ENCODE measurements around the gene PDXK.
A peak's percentile ranks its signal among the peaks of the same experiment; 100 is the strongest.

The PDXK gene

GRCh38 chr21:43717166-43717853 is 1.6 kb upstream of the PDXK start:
- no peak for TF ChIP-seq ZNF565 (CRISPR knock-in tag; conservative IDR thresholded peaks at IDR 0.05; ENCODE audit: low read depth)
- no peak for TF ChIP-seq TSHZ2 (CRISPR knock-in tag; IDR thresholded peaks at IDR 0.05)
- TF ChIP-seq CREB5 (CRISPR knock-in tag; IDR thresholded peaks at IDR 0.05; ENCODE audit: low read depth), result no peak
- TF ChIP-seq ZNF70 (CRISPR knock-in tag; IDR thresholded peaks at IDR 0.05), result no peak
- TF ChIP-seq OSR1 (CRISPR knock-in tag; IDR thresholded peaks at IDR 0.05), result no peak
- no peak for TF ChIP-seq CSRNP3 (CRISPR knock-in tag; IDR thresholded peaks at IDR 0.05)
- TF ChIP-seq PATZ1 (CRISPR knock-in tag; IDR thresholded peaks at IDR 0.05; ENCODE audit: borderline replicate concordance), result no peak
- TF ChIP-seq ZNF8 (CRISPR knock-in tag; IDR thresholded peaks at IDR 0.05), result no peak
- no peak for TF ChIP-seq ISL1 (CRISPR knock-in tag; IDR thresholded peaks at IDR 0.05)
- no peak for TF ChIP-seq SNAI2 (CRISPR knock-in tag; IDR thresholded peaks at IDR 0.05)
- TF ChIP-seq POU6F1 (CRISPR knock-in tag; IDR thresholded peaks at IDR 0.05; ENCODE audit: borderline replicate concordance, low read depth), result no peak
- no peak for TF ChIP-seq GLIS3 (CRISPR knock-in tag; IDR thresholded peaks at IDR 0.05)
- no peak for TF ChIP-seq ZFP3 (CRISPR knock-in tag; IDR thresholded peaks at IDR 0.05)
- no peak for ATAC-seq

GRCh38 chr21:43717967-43718871 is 710 bp upstream of the PDXK start:
- ATAC-seq, result peak; percentile 10
- no peak for TF ChIP-seq OSR1 (CRISPR knock-in tag; IDR thresholded peaks at IDR 0.05)
- no peak for TF ChIP-seq ZFP3 (CRISPR knock-in tag; IDR thresholded peaks at IDR 0.05)
- TF ChIP-seq ZFP30 (CRISPR knock-in tag; IDR thresholded peaks at IDR 0.05), result no peak
- TF ChIP-seq ARNTL (CRISPR knock-in tag; IDR thresholded peaks at IDR 0.05; ENCODE audit: borderline replicate concordance, low read depth), result no peak
- no peak for TF ChIP-seq ZC3H10 (CRISPR knock-in tag; IDR thresholded peaks at IDR 0.05)
- TF ChIP-seq ISL1 (CRISPR knock-in tag; IDR thresholded peaks at IDR 0.05), result no peak
- no peak for TF ChIP-seq POU6F1 (CRISPR knock-in tag; IDR thresholded peaks at IDR 0.05; ENCODE audit: borderline replicate concordance, low read depth)
- TF ChIP-seq BACH2 (CRISPR knock-in tag; IDR thresholded peaks at IDR 0.05; ENCODE audit: borderline replicate concordance), result no peak
- TF ChIP-seq ESRRG (CRISPR knock-in tag; IDR thresholded peaks at IDR 0.05), result no peak
- no peak for TF ChIP-seq PATZ1 (CRISPR knock-in tag; IDR thresholded peaks at IDR 0.05; ENCODE audit: borderline replicate concordance)
- TF ChIP-seq CSRNP3 (CRISPR knock-in tag; IDR thresholded peaks at IDR 0.05), result no peak
- no peak for TF ChIP-seq TSHZ2 (CRISPR knock-in tag; IDR thresholded peaks at IDR 0.05)

All from SK-N-SH treated with all-trans-retinoic acid at 6 μM for 48 hours (cell line).